HG03066 (cell line): ENCODE results near the gene F7.
"Not testable (repeated sequence)": the region's sequence is repeated elsewhere in the genome, so short reads cannot be mapped to it uniquely, and the experiment has no call there.

Experiments used
- ATAC-seq: cut with Tn5 transposase; IDR thresholded peaks from one replicate; pipeline ENCODE4 v1.9.1; 2021; ENCODE audit warnings: low read depth; ENCODE audit not compliant: unreplicated experiment

The F7 gene

DNA sequence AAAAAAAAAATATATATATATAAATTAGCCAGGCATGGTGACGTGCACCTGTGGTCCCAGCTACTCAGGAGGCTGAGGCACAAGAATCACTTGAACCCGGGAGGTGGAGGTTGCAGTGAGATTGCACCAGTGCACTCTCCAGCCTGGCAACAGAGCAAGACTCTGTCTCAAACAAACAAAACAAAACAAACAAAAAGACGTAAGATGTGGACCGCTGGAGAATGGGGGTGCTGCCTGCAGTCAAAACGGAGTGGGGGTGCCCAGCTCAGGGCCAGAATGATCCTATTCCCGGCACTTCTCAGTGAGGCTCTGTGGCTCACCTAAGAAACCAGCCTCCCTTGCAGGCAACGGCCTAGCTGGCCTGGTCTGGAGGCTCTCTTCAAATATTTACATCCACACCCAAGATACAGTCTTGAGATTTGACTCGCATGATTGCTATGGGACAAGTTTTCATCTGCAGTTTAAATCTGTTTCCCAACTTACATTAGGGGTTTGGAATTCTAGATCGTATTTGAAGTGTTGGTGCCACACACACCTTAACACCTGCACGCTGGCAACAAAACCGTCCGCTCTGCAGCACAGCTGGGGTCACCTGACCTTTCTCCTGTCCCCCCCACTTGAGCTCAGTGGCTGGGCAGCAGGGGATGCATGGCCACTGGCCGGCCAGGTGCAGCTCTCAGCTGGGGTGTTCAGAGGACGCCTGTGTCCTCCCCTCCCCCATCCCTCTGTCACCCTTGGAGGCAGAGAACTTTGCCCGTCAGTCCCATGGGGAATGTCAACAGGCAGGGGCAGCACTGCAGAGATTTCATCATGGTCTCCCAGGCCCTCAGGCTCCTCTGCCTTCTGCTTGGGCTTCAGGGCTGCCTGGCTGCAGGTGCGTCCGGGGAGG lies at the start of gene F7:
TSS of gene F7 (plus strand) at position 760 of the 889 bp plus-strand sequence. CDS start at position 811, 51 bp downstream.
- no peak for ATAC-seq

DNA sequence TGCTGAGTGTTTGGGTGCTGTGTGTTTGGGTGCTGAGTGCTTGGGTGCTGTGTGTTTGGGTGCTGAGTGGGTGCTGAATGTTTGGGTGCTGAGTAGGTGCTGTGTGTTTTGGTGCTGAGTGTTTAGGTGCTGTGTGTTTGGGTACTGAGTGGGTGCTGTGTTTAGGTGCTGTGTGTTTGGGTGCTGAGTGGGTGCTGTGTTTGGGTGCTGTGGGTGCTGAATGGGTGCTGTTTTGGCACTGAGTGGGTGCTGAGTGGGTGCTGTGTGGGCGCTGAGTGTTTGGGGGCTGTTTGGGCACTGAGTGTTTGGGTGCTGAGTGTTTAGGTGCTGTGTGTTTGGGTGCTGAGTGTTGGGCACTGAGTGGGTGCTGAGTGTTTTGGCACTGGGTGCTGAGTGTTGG lies 48.5 kb upstream of the F7 start:
- ATAC-seq, result no peak

- ATAC-seq, result not testable (repeated sequence)
Measured at GRCh38 chr13:113057559-113057958, 48.0 kb upstream of the F7 start.

- no peak for ATAC-seq
Measured at GRCh38 chr13:113058129-113058987, 47.2 kb upstream of the F7 start.

DNA sequence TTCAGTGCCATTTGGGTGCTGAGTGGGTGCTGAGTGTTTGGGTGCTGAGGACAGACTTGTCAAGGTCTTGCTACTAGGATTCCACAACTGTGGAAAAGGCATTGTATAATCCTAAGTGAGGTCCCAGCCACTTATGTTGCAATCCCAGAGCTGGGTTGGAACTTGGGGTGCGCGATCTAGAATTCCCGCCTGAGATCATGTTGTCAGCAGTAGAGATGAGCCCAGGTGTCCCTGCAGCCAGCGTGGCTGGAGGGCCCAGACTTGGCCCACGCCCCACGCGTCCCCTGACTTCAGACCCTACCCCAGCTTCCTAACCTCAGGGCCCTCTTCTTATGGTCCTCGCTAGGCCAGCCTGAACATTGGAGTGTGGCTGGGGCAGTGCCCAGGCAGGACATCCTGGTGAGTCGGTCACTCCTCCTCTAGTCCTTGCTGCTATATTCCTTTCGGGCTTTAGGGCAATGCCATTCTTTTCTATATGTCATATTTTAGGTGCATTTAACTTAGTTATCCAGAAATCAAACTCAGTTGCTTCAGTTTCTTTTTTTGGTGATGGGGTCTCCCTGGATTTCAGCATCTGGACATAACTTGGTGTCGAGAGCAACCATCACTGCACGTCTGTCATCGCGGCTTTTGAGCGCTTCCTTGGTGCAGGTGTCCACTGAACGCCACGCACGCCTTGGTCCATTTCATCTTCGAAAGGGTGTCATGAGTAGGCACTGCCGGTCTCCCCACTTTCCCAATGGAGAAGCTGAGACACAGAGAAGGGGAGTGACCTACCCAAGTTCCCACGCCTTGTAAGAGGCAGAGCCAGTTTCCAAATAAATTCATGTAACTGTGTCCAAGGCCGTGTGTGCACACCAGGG lies 46.4 kb upstream of the F7 start:
- no peak for ATAC-seq

GRCh38 chr13:113059891-113060290 lies 45.7 kb upstream of the F7 start:
- no peak for ATAC-seq

GRCh38 chr13:113060557-113061270 lies 44.9 kb upstream of the F7 start:
- no peak for ATAC-seq

GRCh38 chr13:113061271-113061625 lies 44.3 kb upstream of the F7 start:
- no peak for ATAC-seq

DNA sequence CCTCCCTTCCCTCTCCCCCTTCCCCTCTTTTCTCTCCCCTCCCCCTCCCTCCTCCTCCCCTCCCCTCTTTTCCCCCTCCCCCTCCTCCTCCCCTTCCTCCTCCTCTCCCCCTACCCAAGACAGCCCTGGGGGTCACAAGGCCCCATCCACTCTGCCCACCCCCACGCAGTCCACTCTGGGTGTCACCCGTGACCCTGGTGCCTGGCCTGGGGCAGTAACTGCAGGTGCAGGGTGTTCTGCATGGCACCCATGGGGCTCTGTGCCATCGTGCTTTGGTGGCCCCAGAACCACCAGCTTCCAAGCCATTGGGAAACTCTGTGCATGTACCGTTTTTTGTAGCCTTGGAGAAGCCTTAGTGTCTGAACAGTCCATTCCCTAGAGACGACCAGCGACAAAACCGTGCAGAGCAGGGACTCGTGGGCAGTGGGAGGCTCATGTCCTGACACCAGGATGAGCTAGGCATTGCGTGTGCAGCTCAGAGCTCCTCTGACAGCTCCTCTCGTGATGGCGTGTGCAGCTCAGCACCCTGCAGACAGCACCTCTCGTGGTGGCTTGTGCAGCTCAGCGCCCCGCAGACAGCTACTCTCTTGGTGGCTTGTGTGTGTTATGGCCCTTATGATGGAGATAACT lies 43.7 kb upstream of the F7 start:
- no peak for ATAC-seq

- ATAC-seq, result no peak
Measured at GRCh38 chr13:113062691-113063090, 42.9 kb upstream of the F7 start.

DNA sequence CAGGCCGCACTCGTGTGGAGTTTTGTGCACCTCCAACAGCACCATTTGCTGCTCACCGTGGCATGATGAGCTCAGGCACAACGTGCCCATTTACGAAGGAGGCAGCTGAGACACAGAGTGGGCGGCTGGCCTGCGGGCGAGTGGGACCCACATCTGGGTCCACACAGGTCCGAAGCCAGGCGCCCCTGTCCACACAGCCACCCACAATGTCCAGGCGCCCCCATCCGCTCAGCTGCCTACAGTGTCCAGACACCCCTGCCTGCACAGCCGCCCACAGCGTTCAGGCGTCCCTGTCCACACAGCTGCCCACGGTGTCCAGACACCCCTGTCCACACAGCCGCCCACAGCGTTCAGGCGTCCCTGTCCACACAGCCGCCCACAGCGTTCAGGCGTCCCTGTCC lies 42.5 kb upstream of the F7 start:
- ATAC-seq, result no peak

DNA sequence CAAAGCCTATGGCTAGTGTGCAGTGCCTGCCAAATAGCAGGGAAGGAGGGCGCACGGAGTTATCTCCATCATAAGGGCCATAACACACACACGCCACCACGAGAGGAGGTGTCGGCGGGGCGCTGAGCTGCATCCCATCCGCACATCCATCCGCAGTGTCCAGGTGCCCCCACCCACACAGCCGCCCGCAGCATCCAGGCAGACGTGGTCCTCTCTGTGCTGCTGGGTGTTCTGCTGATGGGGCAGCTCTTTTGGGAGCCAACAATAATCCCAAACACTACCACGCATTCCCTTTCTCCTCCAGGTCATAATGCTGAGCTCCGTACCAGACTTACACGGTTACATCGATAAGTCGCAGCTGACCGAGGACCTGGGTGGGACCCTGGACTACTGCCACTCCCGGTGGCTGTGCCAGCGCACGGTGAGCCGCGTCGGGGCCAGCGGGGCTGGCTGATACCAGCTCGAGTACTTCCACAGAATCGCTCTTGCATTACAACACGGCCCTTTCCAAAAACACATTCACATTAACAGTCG lies 41.5 kb upstream of the F7 start:
- ATAC-seq, result no peak

DNA sequence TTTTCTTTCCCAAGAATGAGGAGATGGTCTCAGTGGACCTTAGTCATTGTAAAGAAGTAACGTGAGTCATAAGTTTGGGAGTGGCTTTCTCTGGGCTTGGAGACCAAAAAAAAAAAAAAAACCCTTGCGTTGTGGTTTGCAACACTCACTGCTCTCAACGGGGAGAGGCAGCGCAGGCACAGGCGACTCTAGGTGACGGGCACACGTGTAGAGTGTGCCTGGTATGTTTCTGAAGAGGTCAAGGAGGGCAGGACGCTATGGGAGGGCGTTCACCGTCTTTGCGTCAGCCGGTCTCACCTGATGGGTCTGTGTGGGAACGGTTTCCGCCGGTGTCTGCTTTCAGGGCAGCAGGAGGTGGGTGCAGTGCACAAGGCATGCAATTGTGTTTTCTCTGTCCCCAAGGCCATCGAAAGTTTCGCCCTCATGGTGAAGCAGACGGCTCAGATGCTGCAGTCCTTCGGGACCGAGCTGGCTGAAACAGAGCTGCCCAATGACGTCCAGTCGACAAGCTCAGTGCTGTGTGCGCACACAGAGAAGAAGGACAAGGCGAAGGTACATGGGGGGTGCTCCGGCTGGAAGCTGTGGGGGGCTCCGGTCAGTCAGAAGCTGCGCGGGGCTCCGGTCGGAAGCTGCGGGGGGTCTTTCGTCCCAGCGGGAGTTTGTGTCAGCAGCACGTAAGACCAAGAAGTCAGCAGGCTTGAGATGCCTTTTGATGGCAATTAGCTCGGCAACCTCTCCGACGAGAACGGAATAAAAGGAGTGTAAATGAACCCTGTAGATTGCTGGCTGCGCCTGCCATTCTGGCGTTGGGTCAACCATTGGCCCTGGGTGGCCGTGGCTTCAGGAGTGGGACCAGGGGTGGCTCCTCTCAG lies 40.8 kb upstream of the F7 start:
- no peak for ATAC-seq

DNA sequence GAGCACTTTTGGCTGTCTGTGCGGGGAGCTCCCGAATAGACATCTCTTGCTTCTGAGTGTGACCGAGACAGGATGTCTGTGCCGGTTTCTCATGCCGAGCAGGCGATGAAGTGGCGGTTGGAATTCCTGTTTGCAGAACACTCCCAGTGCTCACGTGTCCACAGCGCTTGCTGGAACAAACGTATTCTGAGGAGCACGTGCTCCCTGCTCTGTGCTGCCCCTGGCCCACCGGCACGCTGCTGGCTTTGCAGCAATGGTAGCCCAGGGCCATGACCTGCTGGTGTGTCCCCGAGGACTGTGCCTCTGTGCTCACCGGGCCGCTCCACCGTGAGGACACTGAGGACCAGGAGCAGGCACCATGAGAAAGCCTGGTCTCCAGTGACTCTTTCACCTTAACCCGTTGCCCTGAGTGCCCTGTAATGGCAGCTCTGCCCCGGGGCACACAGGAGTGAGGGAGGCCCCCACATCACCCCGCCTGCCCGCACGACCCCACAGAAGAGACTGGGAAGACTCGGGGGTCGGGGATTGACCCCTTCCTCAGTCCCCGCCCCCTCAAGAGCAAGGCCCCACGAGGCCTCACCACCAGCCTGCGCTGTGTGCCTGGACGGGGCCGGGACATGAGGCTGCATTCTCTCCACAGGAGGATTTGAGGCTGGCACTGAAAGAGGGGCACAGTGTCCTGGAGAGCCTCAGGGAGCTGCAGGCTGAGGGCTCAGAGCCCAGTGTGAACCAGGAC lies 40.0 kb upstream of the F7 start:
- no peak for ATAC-seq

- ATAC-seq, result no peak
Measured at GRCh38 chr13:113066142-113066455, 39.5 kb upstream of the F7 start.

- ATAC-seq, result no peak
Measured at GRCh38 chr13:113066746-113067145, 38.8 kb upstream of the F7 start.

- ATAC-seq, result no peak
Measured at GRCh38 chr13:113069861-113070805, 35.5 kb upstream of the F7 start.
